Panc1 (cell line): ENCODE measurements around the gene HIPK4. TPM values are rescaled to one million over a fixed set of nuclear protein-coding genes. Genes with fewer than 3 reads are reported as not detected.

ENCODE experiments used
- ATAC-seq: fragments of 200-7000 bp; cut with Tn5 transposase; 2 replicates; pipeline ENCODE4 v1.9.1; 2020; ENCODE audit warnings: mild to moderate bottlenecking, moderate library complexity
- BruUV-seq: library from RNA; stranded (reverse); fragments of 400-500 nt; replicated peaks from 2 replicates; lab custom pipeline; 2021; lab: Mats Ljungman, UMichigan
- CTCF ChIA-PET: fragments of 300-600 bp; sonication (Branson Sonifier 250); formaldehyde crosslinking; loops from one replicate; lab custom pipeline; 2022; ENCODE audit warnings: antibody characterized with exemption; lab: Charles Lee
- POLR2A ChIA-PET: fragments of 300-600 bp; sonication (Branson Sonifier 250); formaldehyde crosslinking; loops from one replicate; lab custom pipeline; 2022; ENCODE audit warnings: antibody characterized with exemption; lab: Charles Lee
- DNase-seq: peaks from one replicate; pipeline ENCODE4 v3.0.0-alpha.2; 2010; ENCODE audit warnings: low read depth, low spot score
- H3K27ac ChIP-seq: 2 replicates; pipeline ENCODE4 v1.5.1; 2011; ENCODE audit warnings: mild to moderate bottlenecking, low read length, inconsistent platforms
- H3K27me3 ChIP-seq: fragments of 200-500 bp; sonication (Bioruptor generic); 2 replicates; pipeline ENCODE4 v1.6.0; 2014; ENCODE audit warnings: low read length, inconsistent platforms; ENCODE audit not compliant: control insufficient read depth, insufficient read depth
- H3K36me3 ChIP-seq: fragments of 200-500 bp; sonication (Bioruptor generic); 2 replicates; pipeline ENCODE4 v1.5.1; 2014; ENCODE audit warnings: inconsistent platforms, mild to moderate bottlenecking, low read length, moderate library complexity; ENCODE audit not compliant: control insufficient read depth, insufficient read depth
- H3K4me1 ChIP-seq: 2 replicates; pipeline ENCODE4 v1.5.1; 2011; ENCODE audit warnings: inconsistent platforms, mild to moderate bottlenecking, low read length, moderate library complexity; ENCODE audit not compliant: control insufficient read depth, insufficient read depth
- H3K4me3 ChIP-seq, 2 experiments: 2 replicates each; pipeline ENCODE4 v1.5.1; 2011 to 2012; ENCODE audit warnings: low read depth in 2 of 2, low read length in 2 of 2, mild to moderate bottlenecking in 2 of 2, inconsistent platforms in 1 of 2, moderate library complexity in 1 of 2
- H3K9me3 ChIP-seq: fragments of 200-500 bp; sonication (Bioruptor generic); 2 replicates; pipeline ENCODE4 v1.5.1; 2014; ENCODE audit warnings: low read depth, mild to moderate bottlenecking, inconsistent platforms, low read length, moderate library complexity; ENCODE audit not compliant: control insufficient read depth, insufficient read depth
- POLR2AphosphoS5 ChIP-seq: IDR thresholded peaks from 2 replicates; pipeline ENCODE4 v1.6.1; 2012; ENCODE audit warnings: mild to moderate bottlenecking, low read depth, low read length, moderate library complexity
- SIN3A ChIP-seq: IDR thresholded peaks from 2 replicates; pipeline ENCODE4 v1.6.1; 2012; ENCODE audit warnings: low read depth, mild to moderate bottlenecking, low read length, moderate library complexity, borderline replicate concordance; ENCODE audit not compliant: insufficient read depth
- TCF7L2 ChIP-seq: IDR thresholded peaks from 2 replicates; pipeline ENCODE4 v1.6.1; 2011; ENCODE audit warnings: mild to moderate bottlenecking, low read depth, low read length, inconsistent platforms
- in situ Hi-C: cut with HindIII; loops from 2 replicates; pipeline ENCODE4 v1.10.0; 2016; ENCODE audit warnings: low sequenced_read_pairs, low pct_unique_long_range_greater_than_20kb
- intact Hi-C: fragments of 100-400 bp; cut with micrococcal nuclease; formaldehyde crosslinking; loops from one replicate; pipeline ENCODE4 v1.10.0; 2022; ENCODE audit not compliant: unreplicated experiment
- total RNA-seq: library from RNA; stranded (reverse); gene quantifications from one replicate; pipeline ENCODE4 v1.2.1, GENCODE V29; 2021; ENCODE audit not compliant: unreplicated experiment
- TF ChIP-seq, protein P1 (sequence below), 2 experiments: IDR thresholded peaks; 2 replicates each; pipeline ENCODE4 v1.6.1; 2011 to 2012; ENCODE audit warnings: low read depth in 2 of 2, control low read depth in 1 of 2, low read length in 1 of 2, mild to moderate bottlenecking in 1 of 2, moderate library complexity in 1 of 2; ENCODE audit not compliant: insufficient read depth in 1 of 2
- TF ChIP-seq, protein P2 (sequence below): fragments of 450-650 bp; IDR thresholded peaks from 2 replicates; pipeline ENCODE4 v1.5.1; 2017; ENCODE audit warnings: mild to moderate bottlenecking

HIPK4 gene
- total RNA-seq, 1 experiment from 2014 or later = 0.13 TPM

DNA sequence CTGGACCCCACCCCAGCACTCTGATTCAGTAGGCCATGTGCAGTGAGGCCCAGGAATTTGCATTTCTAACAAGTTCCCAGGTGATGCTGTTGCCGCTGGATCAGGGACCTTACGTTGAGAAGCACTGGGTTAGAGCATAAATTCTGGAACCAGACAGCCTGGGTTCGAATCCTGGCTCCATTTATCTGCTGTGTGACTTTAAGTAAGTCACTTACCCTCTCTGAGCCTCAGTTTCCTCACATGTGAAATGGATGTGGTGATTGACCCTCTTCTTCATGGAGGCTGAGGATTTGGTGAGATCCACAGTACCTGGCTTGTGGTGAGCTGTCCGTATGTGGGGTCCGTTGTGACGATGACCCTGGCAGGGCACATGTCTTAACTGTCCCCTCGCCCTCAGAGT lies 15.9 kb downstream of the HIPK4 start:
- TF ChIP-seq, protein P1, sequence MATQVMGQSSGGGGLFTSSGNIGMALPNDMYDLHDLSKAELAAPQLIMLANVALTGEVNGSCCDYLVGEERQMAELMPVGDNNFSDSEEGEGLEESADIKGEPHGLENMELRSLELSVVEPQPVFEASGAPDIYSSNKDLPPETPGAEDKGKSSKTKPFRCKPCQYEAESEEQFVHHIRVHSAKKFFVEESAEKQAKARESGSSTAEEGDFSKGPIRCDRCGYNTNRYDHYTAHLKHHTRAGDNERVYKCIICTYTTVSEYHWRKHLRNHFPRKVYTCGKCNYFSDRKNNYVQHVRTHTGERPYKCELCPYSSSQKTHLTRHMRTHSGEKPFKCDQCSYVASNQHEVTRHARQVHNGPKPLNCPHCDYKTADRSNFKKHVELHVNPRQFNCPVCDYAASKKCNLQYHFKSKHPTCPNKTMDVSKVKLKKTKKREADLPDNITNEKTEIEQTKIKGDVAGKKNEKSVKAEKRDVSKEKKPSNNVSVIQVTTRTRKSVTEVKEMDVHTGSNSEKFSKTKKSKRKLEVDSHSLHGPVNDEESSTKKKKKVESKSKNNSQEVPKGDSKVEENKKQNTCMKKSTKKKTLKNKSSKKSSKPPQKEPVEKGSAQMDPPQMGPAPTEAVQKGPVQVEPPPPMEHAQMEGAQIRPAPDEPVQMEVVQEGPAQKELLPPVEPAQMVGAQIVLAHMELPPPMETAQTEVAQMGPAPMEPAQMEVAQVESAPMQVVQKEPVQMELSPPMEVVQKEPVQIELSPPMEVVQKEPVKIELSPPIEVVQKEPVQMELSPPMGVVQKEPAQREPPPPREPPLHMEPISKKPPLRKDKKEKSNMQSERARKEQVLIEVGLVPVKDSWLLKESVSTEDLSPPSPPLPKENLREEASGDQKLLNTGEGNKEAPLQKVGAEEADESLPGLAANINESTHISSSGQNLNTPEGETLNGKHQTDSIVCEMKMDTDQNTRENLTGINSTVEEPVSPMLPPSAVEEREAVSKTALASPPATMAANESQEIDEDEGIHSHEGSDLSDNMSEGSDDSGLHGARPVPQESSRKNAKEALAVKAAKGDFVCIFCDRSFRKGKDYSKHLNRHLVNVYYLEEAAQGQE (IDR thresholded peaks at IDR 0.05; ENCODE audit: insufficient read depth in 1 of 2, low read depth in 2 of 2, low read length in 1 of 2) = no peak
- TF ChIP-seq SIN3A (no peak), POLR2AphosphoS5 (no peak), TCF7L2 (no peak)
- TF ChIP-seq, protein P2, sequence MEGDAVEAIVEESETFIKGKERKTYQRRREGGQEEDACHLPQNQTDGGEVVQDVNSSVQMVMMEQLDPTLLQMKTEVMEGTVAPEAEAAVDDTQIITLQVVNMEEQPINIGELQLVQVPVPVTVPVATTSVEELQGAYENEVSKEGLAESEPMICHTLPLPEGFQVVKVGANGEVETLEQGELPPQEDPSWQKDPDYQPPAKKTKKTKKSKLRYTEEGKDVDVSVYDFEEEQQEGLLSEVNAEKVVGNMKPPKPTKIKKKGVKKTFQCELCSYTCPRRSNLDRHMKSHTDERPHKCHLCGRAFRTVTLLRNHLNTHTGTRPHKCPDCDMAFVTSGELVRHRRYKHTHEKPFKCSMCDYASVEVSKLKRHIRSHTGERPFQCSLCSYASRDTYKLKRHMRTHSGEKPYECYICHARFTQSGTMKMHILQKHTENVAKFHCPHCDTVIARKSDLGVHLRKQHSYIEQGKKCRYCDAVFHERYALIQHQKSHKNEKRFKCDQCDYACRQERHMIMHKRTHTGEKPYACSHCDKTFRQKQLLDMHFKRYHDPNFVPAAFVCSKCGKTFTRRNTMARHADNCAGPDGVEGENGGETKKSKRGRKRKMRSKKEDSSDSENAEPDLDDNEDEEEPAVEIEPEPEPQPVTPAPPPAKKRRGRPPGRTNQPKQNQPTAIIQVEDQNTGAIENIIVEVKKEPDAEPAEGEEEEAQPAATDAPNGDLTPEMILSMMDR = no peak
- no peak overlapping the region for H3K27ac ChIP-seq
- no peaks in the 10 kb centered on the region for H3K4me1 ChIP-seq
- H3K36me3 ChIP-seq = no peaks in the 10 kb centered on the region
- CTCF ChIA-PET = interaction anchor here (0.7 kb wide), 1 partner anchor 58 kb away, joined by 3 read pairs; no protein-coding TSS in a partner anchor
- POLR2A ChIA-PET = no interaction called here
- ATAC-seq (no peak), DNase-seq (no peak)
- no peaks in the 10 kb centered on the region for H3K27me3 ChIP-seq
- intact Hi-C loops (no loop called here), in situ Hi-C loops (no loop called here)
- no TSS peak for BruUV-seq
- no peaks in the 10 kb centered on the region for H3K9me3 ChIP-seq
- H3K4me3 ChIP-seq = no peak overlapping the region

DNA sequence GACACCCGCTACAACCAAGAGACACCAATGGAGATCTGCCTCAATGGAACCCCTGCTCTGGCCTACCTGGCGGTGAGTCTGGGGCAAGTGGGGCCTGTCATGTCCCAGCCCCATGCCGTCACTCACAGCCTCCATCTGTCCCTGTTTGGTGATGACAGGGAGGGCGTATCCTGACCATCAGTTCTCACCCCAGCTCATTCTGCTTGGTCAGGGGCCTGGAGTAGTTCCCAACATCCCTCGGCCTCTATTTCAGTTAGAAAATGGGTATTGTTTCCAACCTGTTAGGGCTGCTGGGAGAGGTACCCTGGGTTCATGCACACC lies 18.2 kb downstream of the HIPK4 start:
- in situ Hi-C loops (no loop called here), intact Hi-C loops (no loop called here)
- Histone ChIP-seq H3K27me3 (no peaks in the 10 kb centered on the region), H3K4me1 (no peaks in the 10 kb centered on the region), H3K36me3 (no peaks in the 10 kb centered on the region), H3K9me3 (no peaks in the 10 kb centered on the region), H3K27ac (no peak overlapping the region), H3K4me3 (no peak overlapping the region)
- TF ChIP-seq, protein P2 = no peak
- TF ChIP-seq SIN3A (no peak), TCF7L2 (no peak), POLR2AphosphoS5 (no peak)
- TF ChIP-seq, protein P1 (IDR thresholded peaks at IDR 0.05; ENCODE audit: insufficient read depth in 1 of 2, low read depth in 2 of 2, low read length in 1 of 2) = no peak
- DNase-seq (no peak), ATAC-seq (no peak)
- BruUV-seq = no TSS peak
- ChIA-PET POLR2A (no interaction called here), CTCF (no interaction called here)
